WTC11 (cell line): Measurements from ENCODE around the gene ARL15. TPM values are rescaled to one million over a fixed set of nuclear protein-coding genes. Genes with fewer than 3 reads are reported as not detected.
A peak's percentile ranks its signal among the peaks of the same experiment; 100 is the strongest.

Experiments
- ATAC-seq: fragments of 200-7000 bp; cut with Tn5 transposase; 2 replicates; pipeline ENCODE4 v1.10.0; 2021; ENCODE audit warnings: mild to moderate bottlenecking, moderate library complexity
- CTCF ChIA-PET: fragments of 300-600 bp; sonication (Branson Sonifier 250); formaldehyde crosslinking; loops from one replicate; lab custom pipeline; 2021; ENCODE audit warnings: antibody characterized with exemption; lab: Charles Lee
- POLR2A ChIA-PET: fragments of 350-600 bp; sonication (Branson Sonifier 250); formaldehyde crosslinking; loops from one replicate; lab custom pipeline; 2021; ENCODE audit warnings: antibody characterized with exemption; lab: Charles Lee
- DNase-seq: peaks from one replicate; pipeline ENCODE4 v3.0.0; 2021; ENCODE audit warnings: low spot score
- H3K27ac Mint-ChIP-seq: 2 replicates; pipeline ENCODE4 v1.8.0; 2021; ENCODE audit warnings: mixed read lengths
- H3K27me3 Mint-ChIP-seq: 2 replicates; pipeline ENCODE4 v1.8.0; 2021; ENCODE audit warnings: low read depth, mild to moderate bottlenecking, moderate library complexity, mixed read lengths
- H3K36me3 Mint-ChIP-seq: 2 replicates; pipeline ENCODE4 v1.8.0; 2021; ENCODE audit warnings: mixed read lengths
- H3K4me1 Mint-ChIP-seq: 2 replicates; pipeline ENCODE4 v1.8.0; 2022; ENCODE audit warnings: mixed read lengths
- H3K4me3 Mint-ChIP-seq: 2 replicates; pipeline ENCODE4 v1.8.0; 2021; ENCODE audit warnings: mild to moderate bottlenecking, moderate library complexity, mixed read lengths
- H3K9me3 Mint-ChIP-seq: 2 replicates; pipeline ENCODE4 v1.8.0; 2021; ENCODE audit warnings: mixed read lengths
- AFF4 ChIP-seq: sonication (generic); formaldehyde crosslinking; IDR thresholded peaks from 2 replicates; pipeline ENCODE4 v1.8.1; 2023; ENCODE audit warnings: mild to moderate bottlenecking, missing genetic modification reagents, borderline replicate concordance
- E2F5 ChIP-seq: sonication (generic); formaldehyde crosslinking; IDR thresholded peaks from 2 replicates; pipeline ENCODE4 v1.8.1; 2022; ENCODE audit warnings: mild to moderate bottlenecking, moderate library complexity, missing genetic modification reagents
- ETV6 ChIP-seq: sonication (generic); formaldehyde crosslinking; IDR thresholded peaks from 2 replicates; pipeline ENCODE4 v1.8.1; 2022; ENCODE audit warnings: mild to moderate bottlenecking, missing genetic modification reagents
- FOXP1 ChIP-seq: sonication (generic); formaldehyde crosslinking; IDR thresholded peaks from 2 replicates; pipeline ENCODE4 v1.8.0; 2022; ENCODE audit warnings: missing genetic modification reagents, mild to moderate bottlenecking, moderate library complexity, borderline replicate concordance
- HMGA2 ChIP-seq: fragments of 250-450 bp; sonication (Bioruptor Pico); IDR thresholded peaks from 2 replicates; pipeline ENCODE4 v1.4.0; 2021; ENCODE audit warnings: mild to moderate bottlenecking, moderate library complexity
- JAZF1 ChIP-seq: fragments of 250-450 bp; sonication (Bioruptor Pico); IDR thresholded peaks from 2 replicates; pipeline ENCODE4 v1.9.0; 2021; ENCODE audit warnings: moderate library complexity, mild to moderate bottlenecking, inconsistent platforms
- MLX ChIP-seq: sonication (generic); formaldehyde crosslinking; IDR thresholded peaks from 2 replicates; pipeline ENCODE4 v1.8.1; 2023; ENCODE audit warnings: mild to moderate bottlenecking, missing genetic modification reagents, moderate library complexity
- MYBL2 ChIP-seq: sonication (generic); formaldehyde crosslinking; IDR thresholded peaks from 2 replicates; pipeline ENCODE4 v1.8.1; 2023; ENCODE audit warnings: mild to moderate bottlenecking, moderate library complexity, missing genetic modification reagents
- NR2C2 ChIP-seq: sonication (generic); formaldehyde crosslinking; IDR thresholded peaks from 2 replicates; pipeline ENCODE4 v1.8.0; 2022; ENCODE audit warnings: mild to moderate bottlenecking, missing genetic modification reagents
- SMAD3 ChIP-seq: sonication (generic); formaldehyde crosslinking; IDR thresholded peaks from 2 replicates; pipeline ENCODE4 v1.8.0; 2022; ENCODE audit warnings: missing genetic modification reagents, mild to moderate bottlenecking, borderline replicate concordance
- ZNF121 ChIP-seq: sonication (generic); formaldehyde crosslinking; IDR thresholded peaks from 2 replicates; pipeline ENCODE4 v1.8.0; 2023; ENCODE audit warnings: missing genetic modification reagents
- ZNF416 ChIP-seq: fragments of 250-450 bp; sonication (Bioruptor Pico); IDR thresholded peaks from 2 replicates; pipeline ENCODE4 v1.9.0; 2021; ENCODE audit warnings: mild to moderate bottlenecking, inconsistent platforms
- ZNF423 ChIP-seq: fragments of 250-450 bp; sonication (Bioruptor Pico); IDR thresholded peaks from 2 replicates; pipeline ENCODE4 v2.1.2; 2022; ENCODE audit warnings: mild to moderate bottlenecking, moderate library complexity
- total RNA-seq: library from RNA; stranded (reverse); gene quantifications from 3 replicates; pipeline ENCODE4 v1.2.3, GENCODE V29; 2021
- TF ChIP-seq, protein P1 (sequence below): fragments of 200-600 bp; IDR thresholded peaks from 2 replicates; pipeline ENCODE4 v1.8.0; 2022; ENCODE audit warnings: antibody characterized with exemption
- TF ChIP-seq, protein P2 (sequence below): sonication (generic); formaldehyde crosslinking; IDR thresholded peaks from 2 replicates; pipeline ENCODE4 v1.8.1; 2022; ENCODE audit warnings: low read depth, missing genetic modification reagents, borderline replicate concordance
- TF ChIP-seq, protein P3 (sequence below): fragments of 250-450 bp; sonication (Bioruptor Pico); IDR thresholded peaks from 2 replicates; pipeline ENCODE4 v1.9.0; 2021; ENCODE audit warnings: mild to moderate bottlenecking

ARL15 gene
- total RNA-seq, 1 experiment from 2014 or later: 20.1 TPM

- peaks cover 44% of the 10 kb centered on the region for H3K4me1 Mint-ChIP-seq
- no peak overlapping the region for H3K4me3 Mint-ChIP-seq
- no peak overlapping the region for H3K27ac Mint-ChIP-seq
- TF ChIP-seq MLX (CRISPR knock-in tag): no peak
- ChIA-PET CTCF (no interaction called here), POLR2A (interaction anchor here (1.6 kb wide), 1 partner anchor 8 kb away, joined by 8 read pairs; the partner anchor contains the start of gene ARL15)
- ATAC-seq (no peak), DNase-seq (no peak)
- no peaks in the 10 kb centered on the region for H3K9me3 Mint-ChIP-seq
- no peaks in the 10 kb centered on the region for H3K27me3 Mint-ChIP-seq
- no peaks in the 10 kb centered on the region for H3K36me3 Mint-ChIP-seq
Measured at GRCh38 chr5:54301849-54302248, 8.5 kb downstream of the ARL15 start.

GRCh38 chr5:54301220-54301619 is 9.2 kb downstream of the ARL15 start:
- H3K4me1 Mint-ChIP-seq: peaks cover 45% of the 10 kb centered on the region
- no peak overlapping the region for H3K4me3 Mint-ChIP-seq
- POLR2A ChIA-PET: interaction anchor here (1.6 kb wide), 1 partner anchor 9 kb away, joined by 8 read pairs; the partner anchor contains the start of gene ARL15
- no peak for ATAC-seq
- DNase-seq: no peak
- CTCF ChIA-PET: no interaction called here
- no peaks in the 10 kb centered on the region for H3K36me3 Mint-ChIP-seq
- TF ChIP-seq HMGA2 (CRISPR knock-in tag) (no peak), MYBL2 (CRISPR knock-in tag) (no peak), NR2C2 (CRISPR knock-in tag) (no peak), SMAD3 (CRISPR knock-in tag) (no peak), JAZF1 (CRISPR knock-in tag) (no peak), AFF4 (no peak), ZNF423 (CRISPR knock-in tag) (no peak), E2F5 (CRISPR knock-in tag) (no peak), ETV6 (CRISPR knock-in tag) (no peak)
- TF ChIP-seq, protein P1, sequence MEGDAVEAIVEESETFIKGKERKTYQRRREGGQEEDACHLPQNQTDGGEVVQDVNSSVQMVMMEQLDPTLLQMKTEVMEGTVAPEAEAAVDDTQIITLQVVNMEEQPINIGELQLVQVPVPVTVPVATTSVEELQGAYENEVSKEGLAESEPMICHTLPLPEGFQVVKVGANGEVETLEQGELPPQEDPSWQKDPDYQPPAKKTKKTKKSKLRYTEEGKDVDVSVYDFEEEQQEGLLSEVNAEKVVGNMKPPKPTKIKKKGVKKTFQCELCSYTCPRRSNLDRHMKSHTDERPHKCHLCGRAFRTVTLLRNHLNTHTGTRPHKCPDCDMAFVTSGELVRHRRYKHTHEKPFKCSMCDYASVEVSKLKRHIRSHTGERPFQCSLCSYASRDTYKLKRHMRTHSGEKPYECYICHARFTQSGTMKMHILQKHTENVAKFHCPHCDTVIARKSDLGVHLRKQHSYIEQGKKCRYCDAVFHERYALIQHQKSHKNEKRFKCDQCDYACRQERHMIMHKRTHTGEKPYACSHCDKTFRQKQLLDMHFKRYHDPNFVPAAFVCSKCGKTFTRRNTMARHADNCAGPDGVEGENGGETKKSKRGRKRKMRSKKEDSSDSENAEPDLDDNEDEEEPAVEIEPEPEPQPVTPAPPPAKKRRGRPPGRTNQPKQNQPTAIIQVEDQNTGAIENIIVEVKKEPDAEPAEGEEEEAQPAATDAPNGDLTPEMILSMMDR: no peak
- TF ChIP-seq, protein P2, sequence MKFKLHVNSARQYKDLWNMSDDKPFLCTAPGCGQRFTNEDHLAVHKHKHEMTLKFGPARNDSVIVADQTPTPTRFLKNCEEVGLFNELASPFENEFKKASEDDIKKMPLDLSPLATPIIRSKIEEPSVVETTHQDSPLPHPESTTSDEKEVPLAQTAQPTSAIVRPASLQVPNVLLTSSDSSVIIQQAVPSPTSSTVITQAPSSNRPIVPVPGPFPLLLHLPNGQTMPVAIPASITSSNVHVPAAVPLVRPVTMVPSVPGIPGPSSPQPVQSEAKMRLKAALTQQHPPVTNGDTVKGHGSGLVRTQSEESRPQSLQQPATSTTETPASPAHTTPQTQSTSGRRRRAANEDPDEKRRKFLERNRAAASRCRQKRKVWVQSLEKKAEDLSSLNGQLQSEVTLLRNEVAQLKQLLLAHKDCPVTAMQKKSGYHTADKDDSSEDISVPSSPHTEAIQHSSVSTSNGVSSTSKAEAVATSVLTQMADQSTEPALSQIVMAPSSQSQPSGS (CRISPR knock-in tag): no peak
- TF ChIP-seq, protein P3, sequence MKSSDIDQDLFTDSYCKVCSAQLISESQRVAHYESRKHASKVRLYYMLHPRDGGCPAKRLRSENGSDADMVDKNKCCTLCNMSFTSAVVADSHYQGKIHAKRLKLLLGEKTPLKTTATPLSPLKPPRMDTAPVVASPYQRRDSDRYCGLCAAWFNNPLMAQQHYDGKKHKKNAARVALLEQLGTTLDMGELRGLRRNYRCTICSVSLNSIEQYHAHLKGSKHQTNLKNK (CRISPR knock-in tag): no peak
- no peaks in the 10 kb centered on the region for H3K27me3 Mint-ChIP-seq
- no peaks in the 10 kb centered on the region for H3K9me3 Mint-ChIP-seq
- no peak overlapping the region for H3K27ac Mint-ChIP-seq

- TF ChIP-seq ZNF416 (no peak), ZNF121 (CRISPR knock-in tag) (peak; percentile 80), FOXP1 (CRISPR knock-in tag) (no peak)
- ATAC-seq (no peak), DNase-seq (no peak)
- Mint-ChIP-seq H3K4me3 (no peak overlapping the region), H3K27me3 (no peaks in the 10 kb centered on the region), H3K36me3 (no peaks in the 10 kb centered on the region), H3K27ac (no peak overlapping the region), H3K9me3 (no peaks in the 10 kb centered on the region), H3K4me1 (peaks cover 45% of the 10 kb centered on the region)
- ChIA-PET POLR2A (no interaction called here), CTCF (no interaction called here)
Measured at GRCh38 chr5:54298947-54299346, 11.4 kb downstream of the ARL15 start.
